ENCODE measurements around the gene KCNQ2.

Gene KCNQ2

DNA sequence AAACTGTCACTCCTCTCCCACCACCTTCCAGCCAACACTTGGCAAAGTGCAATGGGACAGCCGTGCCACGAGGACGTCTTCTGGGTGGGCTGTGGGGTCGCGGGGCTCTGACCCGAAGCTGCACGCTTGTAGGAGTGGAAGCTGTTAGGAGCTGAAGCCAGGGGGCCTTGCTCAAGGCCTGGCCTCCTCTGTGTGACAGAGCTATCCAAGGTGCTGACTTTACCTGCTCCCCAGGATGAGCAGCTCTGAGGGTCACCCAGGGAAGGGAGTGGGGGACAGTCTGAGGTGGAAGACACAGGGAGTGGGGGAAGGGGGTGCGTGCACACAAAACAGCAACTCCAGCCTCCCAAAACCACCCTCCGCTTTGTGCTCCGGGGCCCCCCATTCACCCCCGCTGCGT lies 93.8 kb downstream of the KCNQ2 start:
- H2BK15ac ChIP-seq (replicated peaks; ENCODE audit: low read depth) = no peak overlapping the region
- H3K4me3 ChIP-seq (ENCODE audit: low read length) = no peak overlapping the region
- no peak overlapping the region for H4K5ac ChIP-seq (ENCODE audit: low read length)
- no peak overlapping the region for H3K18ac ChIP-seq (ENCODE audit: low read length)
- H2BK5ac ChIP-seq (ENCODE audit: low read length) = no peak overlapping the region
- no peak overlapping the region for H3K27ac ChIP-seq (ENCODE audit: low read depth, low read length)
- WGBS (ENCODE audit: extremely low coverage, insufficient coverage, low lambda C conversion rate) = no CpG with 5 or more reads among the region's 12 CpGs
- no peaks in the 10 kb centered on the region for H3K27me3 ChIP-seq (ENCODE audit: insufficient read depth, low read length, poor library complexity)
- H3K4ac ChIP-seq (ENCODE audit: low read depth, low read length) = no peak overlapping the region
- H3K4me2 ChIP-seq (ENCODE audit: low read length) = no peak overlapping the region
- peak; percentile 42 for DNase-seq
- no peak overlapping the region for H2BK120ac ChIP-seq (ENCODE audit: low read depth, low read length)
- H3K4me1 ChIP-seq (ENCODE audit: control insufficient read depth, low read depth, low read length) = no peaks in the 10 kb centered on the region
- no peaks in the 10 kb centered on the region for H3K79me1 ChIP-seq (ENCODE audit: low read length)
- no peak overlapping the region for H3K23ac ChIP-seq (ENCODE audit: low read length)
- H3K79me2 ChIP-seq (ENCODE audit: control insufficient read depth, insufficient read depth, low read length) = no peaks in the 10 kb centered on the region
- H3K36me3 ChIP-seq (ENCODE audit: control insufficient read depth, insufficient read depth, low read length) = no peaks in the 10 kb centered on the region
- H2AK5ac ChIP-seq (ENCODE audit: low read length) = no peak overlapping the region
- H3K9ac ChIP-seq (ENCODE audit: low read length) = no peak overlapping the region
- no peak overlapping the region for H4K8ac ChIP-seq (ENCODE audit: low read depth, low read length)
- no peak overlapping the region for H3K56ac ChIP-seq (ENCODE audit: low read length)

DNA sequence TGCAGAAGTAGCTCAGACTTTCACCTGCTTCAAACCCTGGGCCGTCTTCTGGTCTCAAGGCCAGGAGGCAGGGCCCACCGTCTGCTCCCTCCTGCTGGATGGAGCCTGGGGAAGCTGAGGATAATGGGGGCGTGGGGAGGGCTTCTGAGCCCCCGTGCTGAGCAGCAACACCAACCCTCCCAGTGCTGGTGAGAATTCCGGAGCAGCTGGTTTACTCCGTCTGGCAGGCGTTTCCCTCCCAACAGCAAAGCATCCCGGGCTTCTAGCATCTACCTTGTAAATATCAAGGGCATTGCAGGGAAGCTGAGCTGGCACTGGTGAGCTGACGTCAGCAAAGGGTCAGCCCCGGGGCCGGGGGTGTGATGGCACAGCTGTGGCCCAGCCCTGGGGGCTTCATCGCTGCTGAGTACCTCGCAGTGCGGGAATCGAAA lies 94.5 kb downstream of the KCNQ2 start:
- no peaks in the 10 kb centered on the region for H3K79me2 ChIP-seq (ENCODE audit: control insufficient read depth, insufficient read depth, low read length)
- H4K8ac ChIP-seq (ENCODE audit: low read depth, low read length) = no peak overlapping the region
- no peaks in the 10 kb centered on the region for H3K4me1 ChIP-seq (ENCODE audit: control insufficient read depth, low read depth, low read length)
- no peaks in the 10 kb centered on the region for H3K27me3 ChIP-seq (ENCODE audit: insufficient read depth, low read length, poor library complexity)
- H3K36me3 ChIP-seq (ENCODE audit: control insufficient read depth, insufficient read depth, low read length) = no peaks in the 10 kb centered on the region
- no peak overlapping the region for H2BK15ac ChIP-seq (replicated peaks; ENCODE audit: low read depth)
- no peak overlapping the region for H2BK5ac ChIP-seq (ENCODE audit: low read length)
- H2BK120ac ChIP-seq (ENCODE audit: low read depth, low read length) = no peak overlapping the region
- no peak overlapping the region for H3K18ac ChIP-seq (ENCODE audit: low read length)
- H3K27ac ChIP-seq (ENCODE audit: low read depth, low read length) = no peak overlapping the region
- DNase-seq = no peak
- no CpG with 5 or more reads among the region's 15 CpGs for WGBS (ENCODE audit: extremely low coverage, insufficient coverage, low lambda C conversion rate)
- no peak overlapping the region for H3K9ac ChIP-seq (ENCODE audit: low read length)
- no peak overlapping the region for H3K4me2 ChIP-seq (ENCODE audit: low read length)
- no peak overlapping the region for H3K4me3 ChIP-seq (ENCODE audit: low read length)
- H3K4ac ChIP-seq (ENCODE audit: low read depth, low read length) = no peak overlapping the region
- no peak overlapping the region for H3K23ac ChIP-seq (ENCODE audit: low read length)
- no peak overlapping the region for H3K56ac ChIP-seq (ENCODE audit: low read length)
- H2AK5ac ChIP-seq (ENCODE audit: low read length) = no peak overlapping the region
- H4K5ac ChIP-seq (ENCODE audit: low read length) = no peak overlapping the region
- no peaks in the 10 kb centered on the region for H3K79me1 ChIP-seq (ENCODE audit: low read length)

DNA sequence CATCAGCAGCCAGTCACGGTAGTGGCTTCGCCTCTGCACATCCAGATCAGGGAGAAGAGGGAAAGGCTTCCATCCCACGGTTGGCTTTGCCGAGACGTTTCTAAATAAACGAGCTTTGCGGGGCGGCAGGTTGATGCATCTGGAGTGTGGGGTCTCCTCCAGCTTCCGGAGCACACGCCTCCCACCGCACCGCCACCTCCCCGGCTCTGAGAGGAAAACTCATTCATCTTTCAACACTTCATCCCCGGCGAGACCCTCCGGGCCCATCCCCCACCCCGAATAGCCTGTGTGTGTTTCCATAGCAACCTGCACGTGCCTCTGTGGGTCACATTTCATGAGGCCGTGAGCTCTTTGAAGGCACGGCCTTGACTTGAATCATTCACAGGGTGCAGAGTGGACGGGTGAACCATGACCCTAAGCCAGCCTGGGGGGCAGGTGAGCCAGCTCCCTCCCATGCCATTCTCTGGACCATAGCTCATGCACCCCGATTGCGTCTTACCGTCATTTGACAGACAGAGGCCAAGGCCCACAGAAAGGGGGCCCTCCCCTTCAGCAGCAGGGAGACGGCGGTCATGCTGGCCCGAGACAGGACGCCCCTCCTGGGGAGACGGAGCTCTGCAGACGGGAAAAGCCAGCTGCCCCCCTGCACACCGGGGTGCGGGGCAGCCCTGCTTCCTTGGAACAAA lies 95.1 kb downstream of the KCNQ2 start:
- Histone ChIP-seq H2BK15ac (replicated peaks; ENCODE audit: low read depth) (no peak overlapping the region), H3K79me1 (ENCODE audit: low read length) (no peaks in the 10 kb centered on the region), H3K36me3 (ENCODE audit: control insufficient read depth, insufficient read depth, low read length) (no peaks in the 10 kb centered on the region), H3K27ac (ENCODE audit: low read depth, low read length) (no peak overlapping the region), H3K27me3 (ENCODE audit: insufficient read depth, low read length, poor library complexity) (no peaks in the 10 kb centered on the region), H3K4me3 (ENCODE audit: low read length) (no peak overlapping the region), H4K5ac (ENCODE audit: low read length) (no peak overlapping the region), H3K56ac (ENCODE audit: low read length) (no peak overlapping the region), H3K23ac (ENCODE audit: low read length) (no peak overlapping the region), H3K4me1 (ENCODE audit: control insufficient read depth, low read depth, low read length) (no peaks in the 10 kb centered on the region), H2BK120ac (ENCODE audit: low read depth, low read length) (no peak overlapping the region), H3K4me2 (ENCODE audit: low read length) (no peak overlapping the region), H3K9ac (ENCODE audit: low read length) (no peak overlapping the region), H3K4ac (ENCODE audit: low read depth, low read length) (no peak overlapping the region), H2AK5ac (ENCODE audit: low read length) (no peak overlapping the region), H4K8ac (ENCODE audit: low read depth, low read length) (no peak overlapping the region), H3K79me2 (ENCODE audit: control insufficient read depth, insufficient read depth, low read length) (no peaks in the 10 kb centered on the region), H3K18ac (ENCODE audit: low read length) (no peak overlapping the region), H2BK5ac (ENCODE audit: low read length) (no peak overlapping the region)
- no CpG with 5 or more reads among the region's 32 CpGs for WGBS (ENCODE audit: extremely low coverage, insufficient coverage, low lambda C conversion rate)
- DNase-seq = peak; percentile 64

DNA sequence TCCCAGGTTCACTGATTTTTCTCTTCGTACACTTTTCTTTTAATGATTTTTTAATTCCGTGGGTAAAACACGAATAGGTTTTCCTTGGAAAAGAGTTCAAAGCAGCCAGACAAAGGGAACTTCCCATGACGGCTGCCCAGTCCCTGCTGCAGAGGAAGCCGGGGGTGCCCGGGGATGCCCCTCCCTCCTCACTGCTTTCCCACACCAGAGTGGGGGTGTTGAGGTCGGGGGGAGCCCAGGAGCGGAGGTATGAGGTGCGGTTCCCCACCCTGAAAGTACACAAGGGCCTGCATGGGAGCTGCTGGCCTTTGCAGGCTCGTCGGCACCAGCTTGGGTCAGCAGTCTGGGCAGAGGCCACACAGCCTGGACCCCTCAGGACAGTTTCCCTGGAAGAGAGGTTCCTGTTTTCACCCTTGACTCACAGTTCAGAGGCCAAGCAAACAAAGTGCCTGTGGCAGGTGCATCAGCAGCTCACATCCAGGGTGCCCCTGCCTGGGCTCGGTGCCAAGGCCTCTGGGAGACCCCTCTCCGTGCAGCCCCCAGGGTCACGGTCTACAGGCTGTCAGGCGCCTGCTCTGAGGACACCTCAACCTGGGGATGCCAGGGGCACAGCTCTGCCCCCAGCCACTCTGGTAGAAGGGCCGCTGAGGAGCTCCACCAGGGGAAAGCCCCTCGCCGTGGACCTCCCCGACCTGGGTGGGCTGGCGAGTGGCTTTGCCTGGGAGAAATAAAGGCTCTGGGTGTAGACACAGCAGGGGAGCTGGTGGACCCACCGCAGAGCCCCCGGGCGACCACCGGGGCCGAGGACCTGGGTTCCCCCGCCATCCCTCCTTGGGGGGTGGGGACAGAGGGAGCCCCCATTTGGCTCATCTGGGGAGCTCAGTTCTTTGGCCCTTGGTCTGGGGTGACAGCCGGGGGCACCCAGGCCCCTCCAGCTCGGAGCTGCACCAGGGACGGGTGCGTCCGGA lies 95.9 kb downstream of the KCNQ2 start:
- Histone ChIP-seq H4K5ac (ENCODE audit: low read length) (no peak overlapping the region), H2BK5ac (ENCODE audit: low read length) (no peak overlapping the region), H3K27ac (ENCODE audit: low read depth, low read length) (no peak overlapping the region), H2BK15ac (replicated peaks; ENCODE audit: low read depth) (no peak overlapping the region), H3K79me1 (ENCODE audit: low read length) (no peaks in the 10 kb centered on the region), H3K4me1 (ENCODE audit: control insufficient read depth, low read depth, low read length) (no peaks in the 10 kb centered on the region), H3K4ac (ENCODE audit: low read depth, low read length) (no peak overlapping the region), H3K56ac (ENCODE audit: low read length) (no peak overlapping the region), H3K18ac (ENCODE audit: low read length) (no peak overlapping the region), H3K36me3 (ENCODE audit: control insufficient read depth, insufficient read depth, low read length) (no peaks in the 10 kb centered on the region), H3K4me3 (ENCODE audit: low read length) (no peak overlapping the region), H3K27me3 (ENCODE audit: insufficient read depth, low read length, poor library complexity) (no peaks in the 10 kb centered on the region), H3K23ac (ENCODE audit: low read length) (no peak overlapping the region), H3K79me2 (ENCODE audit: control insufficient read depth, insufficient read depth, low read length) (no peaks in the 10 kb centered on the region), H2AK5ac (ENCODE audit: low read length) (no peak overlapping the region), H3K4me2 (ENCODE audit: low read length) (no peak overlapping the region), H3K9ac (ENCODE audit: low read length) (no peak overlapping the region), H4K8ac (ENCODE audit: low read depth, low read length) (no peak overlapping the region), H2BK120ac (ENCODE audit: low read depth, low read length) (no peak overlapping the region)
- no CpG with 5 or more reads among the region's 31 CpGs for WGBS (ENCODE audit: extremely low coverage, insufficient coverage, low lambda C conversion rate)
- DNase-seq = no peak

DNA sequence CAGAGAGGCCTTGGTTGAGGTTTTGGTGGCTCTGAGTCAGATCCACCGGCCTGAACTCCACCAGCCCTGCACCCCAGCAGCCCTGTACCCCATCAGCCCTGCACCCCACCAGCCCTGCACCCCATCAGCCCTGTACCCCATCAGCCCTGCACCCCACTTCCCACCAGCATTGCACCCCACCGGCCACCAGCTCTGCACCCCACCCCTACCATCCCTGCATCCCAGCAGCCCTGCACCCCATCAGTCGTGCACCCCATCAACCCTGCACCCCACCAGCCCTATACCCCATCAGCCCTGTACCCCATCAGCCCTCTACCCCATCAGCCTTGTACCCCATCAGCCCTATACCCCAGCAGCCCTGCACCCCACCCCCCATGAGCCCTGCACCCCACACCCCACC lies 97.0 kb downstream of the KCNQ2 start:
- no peaks in the 10 kb centered on the region for H3K27me3 ChIP-seq (ENCODE audit: insufficient read depth, low read length, poor library complexity)
- no peak overlapping the region for H3K4me2 ChIP-seq (ENCODE audit: low read length)
- H4K8ac ChIP-seq (ENCODE audit: low read depth, low read length) = no peak overlapping the region
- H3K23ac ChIP-seq (ENCODE audit: low read length) = no peak overlapping the region
- H3K79me1 ChIP-seq (ENCODE audit: low read length) = no peaks in the 10 kb centered on the region
- H2BK120ac ChIP-seq (ENCODE audit: low read depth, low read length) = no peak overlapping the region
- no peaks in the 10 kb centered on the region for H3K36me3 ChIP-seq (ENCODE audit: control insufficient read depth, insufficient read depth, low read length)
- no peaks in the 10 kb centered on the region for H3K79me2 ChIP-seq (ENCODE audit: control insufficient read depth, insufficient read depth, low read length)
- no peak overlapping the region for H2BK5ac ChIP-seq (ENCODE audit: low read length)
- no peak overlapping the region for H3K4me3 ChIP-seq (ENCODE audit: low read length)
- no peak overlapping the region for H3K56ac ChIP-seq (ENCODE audit: low read length)
- no peak overlapping the region for H3K18ac ChIP-seq (ENCODE audit: low read length)
- no peak overlapping the region for H4K5ac ChIP-seq (ENCODE audit: low read length)
- DNase-seq = no peak
- no peak overlapping the region for H3K27ac ChIP-seq (ENCODE audit: low read depth, low read length)
- H2BK15ac ChIP-seq (replicated peaks; ENCODE audit: low read depth) = no peak overlapping the region
- WGBS (ENCODE audit: extremely low coverage, insufficient coverage, low lambda C conversion rate) = no CpG with 5 or more reads among the region's 3 CpGs
- H3K4ac ChIP-seq (ENCODE audit: low read depth, low read length) = no peak overlapping the region
- no peak overlapping the region for H2AK5ac ChIP-seq (ENCODE audit: low read length)
- H3K9ac ChIP-seq (ENCODE audit: low read length) = no peak overlapping the region
- no peaks in the 10 kb centered on the region for H3K4me1 ChIP-seq (ENCODE audit: control insufficient read depth, low read depth, low read length)

Measured in mesendoderm (in vitro differentiated cells).